CD4-positive, alpha-beta T cell (primary cell): ENCODE results near the gene TXN. TPM values are rescaled to one million over a fixed set of nuclear protein-coding genes. Genes with fewer than 3 reads are reported as not detected.

Source experiments
- ATAC-seq: fragments of 200-7000 bp; cut with Tn5 transposase; one replicate; pipeline ENCODE4 v1.10.0; 2022; ENCODE audit warnings: mild to moderate bottlenecking; ENCODE audit not compliant: poor library complexity
- CTCF ChIA-PET: fragments of 350-600 bp; sonication (Branson Sonifier 250); formaldehyde crosslinking; loops from one replicate; lab custom pipeline; 2021; ENCODE audit warnings: antibody characterized with exemption, inconsistent platforms; lab: Charles Lee
- POLR2A ChIA-PET: fragments of 350-600 bp; sonication (Branson Sonifier 250); formaldehyde crosslinking; loops from one replicate; lab custom pipeline; 2021; ENCODE audit warnings: antibody characterized with exemption, inconsistent platforms; lab: Charles Lee
- DNase-seq, 14 experiments: peaks; one replicate each; pipeline ENCODE4 v3.0.0-alpha.2; 2013 to 2020; ENCODE audit warnings: mixed read lengths in 2 of 14
- H3K27ac ChIP-seq, 2 donors: one replicate each; pipeline versions ENCODE4 v1.5.1 to v1.7.0; 2013; ENCODE audit warnings: low read length in 2 of 2, low read depth in 1 of 2, mild to moderate bottlenecking in 1 of 2
- H3K27me3 ChIP-seq, 2 experiments: 1 replicate in 1 of 2; 2 replicates in 1 of 2; pipeline versions ENCODE4 v1.6.1 to v1.7.0; 2013; ENCODE audit warnings: low read length in 2 of 2, control low read depth in 1 of 2, mild to moderate bottlenecking in 1 of 2, moderate library complexity in 1 of 2; ENCODE audit not compliant: insufficient read depth in 2 of 2, control insufficient read depth in 1 of 2
- H3K36me3 ChIP-seq: one replicate; pipeline ENCODE4 v1.6.1; 2013; ENCODE audit warnings: low read length, control low read depth; ENCODE audit not compliant: insufficient read depth
- H3K4me1 ChIP-seq: one replicate; pipeline ENCODE4 v1.6.1; 2013; ENCODE audit warnings: low read length, control low read depth; ENCODE audit not compliant: insufficient read depth
- H3K4me3 ChIP-seq: one replicate; pipeline ENCODE4 v1.5.1; 2013; ENCODE audit warnings: mild to moderate bottlenecking, low read length, moderate library complexity
- H3K9me3 ChIP-seq, 2 experiments: 1 replicate in 1 of 2; 2 replicates in 1 of 2; pipeline versions ENCODE4 v1.6.1 to v1.7.0; 2013; ENCODE audit warnings: low read length in 2 of 2, mild to moderate bottlenecking in 2 of 2, control low read depth in 1 of 2, moderate library complexity in 1 of 2; ENCODE audit not compliant: control insufficient read depth in 1 of 2, insufficient read depth in 1 of 2
- H3K27ac Mint-ChIP-seq: one replicate; pipeline ENCODE4 v1.8.0; 2020; ENCODE audit warnings: mixed read lengths
- H3K27me3 Mint-ChIP-seq: one replicate; pipeline ENCODE4 v1.8.0; 2021; ENCODE audit warnings: mixed read lengths
- H3K36me3 Mint-ChIP-seq: one replicate; pipeline ENCODE4 v1.8.0; 2021; ENCODE audit warnings: low read depth, mixed read lengths
- H3K4me1 Mint-ChIP-seq: one replicate; pipeline ENCODE4 v1.8.0; 2021; ENCODE audit warnings: low read depth, mixed read lengths
- H3K4me3 Mint-ChIP-seq: one replicate; pipeline ENCODE4 v1.8.0; 2020; ENCODE audit warnings: mild to moderate bottlenecking, mixed read lengths
- H3K9me3 Mint-ChIP-seq: one replicate; pipeline ENCODE4 v1.8.0; 2020; ENCODE audit warnings: mixed read lengths
- CTCF ChIP-seq: fragments of 200-600 bp; IDR thresholded peaks from one replicate; pipeline ENCODE4 v1.8.0; 2022; ENCODE audit warnings: antibody characterized with exemption, mild to moderate bottlenecking
- intact Hi-C, 2 experiments: fragments of 100-400 bp; cut with DNase I in 1 of 2; cut with micrococcal nuclease in 1 of 2; formaldehyde crosslinking; loops; one replicate each; pipeline versions ENCODE4 v1.15.1 to v1.9.0; 2023 to 2025; cut with DNase I, micrococcal nuclease
- total RNA-seq, 174 experiments: library from RNA in 2 of 174; stranded (reverse) in 2 of 174; gene quantifications; one replicate each; pipeline ENCODE4 v1.2.3 and lab custom pipeline; 2021 to 2026

TXN gene
- total RNA-seq, 2 experiments from 2014 or later = 31.5 to 35.1 TPM

- ATAC-seq (no peak), DNase-seq (no peak)
- Mint-ChIP-seq H3K9me3 (no peaks in the 10 kb centered on the region), H3K4me1 (no peaks in the 10 kb centered on the region), H3K27ac (no peak overlapping the region), H3K4me3 (no peak overlapping the region), H3K36me3 (no peaks in the 10 kb centered on the region), H3K27me3 (peaks cover 13% of the 10 kb centered on the region)
- no peaks in the 10 kb centered on the region for H3K4me1 ChIP-seq
- no peak overlapping the region for H3K4me3 ChIP-seq
- no peak overlapping the region for H3K27ac ChIP-seq
- H3K36me3 ChIP-seq = no peaks in the 10 kb centered on the region
- ChIA-PET CTCF (no interaction called here), POLR2A (no interaction called here)
- intact Hi-C loops = no loop called here
- H3K9me3 ChIP-seq = no peaks in the 10 kb centered on the region
- H3K27me3 ChIP-seq = no peaks in the 10 kb centered on the region
- TF ChIP-seq CTCF = no peak
These were observed 32.2 kb upstream of the TXN start for GRCh38 chr9:110288503-110288902.

- TF ChIP-seq CTCF = no peak
- Mint-ChIP-seq H3K27me3 (peaks cover 13% of the 10 kb centered on the region), H3K9me3 (no peaks in the 10 kb centered on the region), H3K36me3 (no peaks in the 10 kb centered on the region), H3K4me3 (no peak overlapping the region), H3K27ac (no peak overlapping the region), H3K4me1 (no peaks in the 10 kb centered on the region)
- Histone ChIP-seq H3K9me3 (no peaks in the 10 kb centered on the region), H3K36me3 (no peaks in the 10 kb centered on the region), H3K27ac (no peak overlapping the region), H3K4me1 (no peaks in the 10 kb centered on the region), H3K4me3 (no peak overlapping the region), H3K27me3 (no peaks in the 10 kb centered on the region)
- CTCF ChIA-PET = no interaction called here
- no peak for DNase-seq
- ATAC-seq = no peak
- intact Hi-C loops = no loop called here
- POLR2A ChIA-PET = no interaction called here
These were observed 31.0 kb upstream of the TXN start for GRCh38 chr9:110287289-110287680.

DNA sequence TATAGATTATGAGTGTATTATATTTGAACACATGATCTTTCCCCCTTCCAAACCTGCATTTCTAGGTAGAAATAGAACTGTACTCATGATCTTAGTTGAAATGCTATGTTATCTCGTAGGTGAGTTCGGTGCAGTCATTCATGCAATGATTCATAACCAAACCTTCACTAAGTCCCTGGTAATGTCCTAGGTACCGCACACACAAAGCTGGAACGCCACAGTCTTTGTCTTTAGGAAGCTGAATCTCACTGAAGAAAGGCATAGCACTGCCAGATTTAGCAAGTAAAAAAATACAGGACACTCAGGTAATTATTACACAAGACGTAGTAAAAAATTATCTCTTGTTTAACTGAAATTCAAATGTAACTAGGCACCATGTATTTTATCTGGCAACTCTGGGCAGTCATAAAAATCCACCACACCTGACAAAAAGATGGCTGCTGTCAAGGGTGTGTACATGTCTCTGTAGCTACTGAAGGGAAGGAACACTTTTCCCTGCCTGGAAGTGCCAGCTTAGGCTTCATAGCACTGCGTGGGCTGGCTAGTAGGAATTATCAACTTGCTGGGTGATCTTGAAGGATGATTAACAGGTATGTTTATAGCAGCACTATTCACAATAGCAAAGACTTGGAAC is 28.0 kb upstream of the TXN start:
- Histone ChIP-seq H3K36me3 (no peaks in the 10 kb centered on the region), H3K9me3 (no peaks in the 10 kb centered on the region), H3K4me1 (no peaks in the 10 kb centered on the region), H3K27me3 (peaks cover under 1 to 4% of the 10 kb centered on the region in 2 experiments), H3K4me3 (no peak overlapping the region), H3K27ac (no peak overlapping the region)
- no peak for TF ChIP-seq CTCF
- DNase-seq = no peak
- H3K4me3 Mint-ChIP-seq = no peak overlapping the region
- H3K36me3 Mint-ChIP-seq = no peaks in the 10 kb centered on the region
- no peaks in the 10 kb centered on the region for H3K4me1 Mint-ChIP-seq
- H3K27me3 Mint-ChIP-seq = peaks cover 19% of the 10 kb centered on the region
- ATAC-seq = no peak
- CTCF ChIA-PET = no interaction called here
- no peak overlapping the region for H3K27ac Mint-ChIP-seq
- POLR2A ChIA-PET = no interaction called here
- no peaks in the 10 kb centered on the region for H3K9me3 Mint-ChIP-seq
- intact Hi-C loops = no loop called here
